ENCODE data around the gene GNA12.
A peak's percentile ranks its signal among the peaks of the same experiment; 100 is the strongest.
"Not testable (repeated sequence)": the region's sequence is repeated elsewhere in the genome, so short reads cannot be mapped to it uniquely, and the experiment has no call there.

GNA12 gene

DNA sequence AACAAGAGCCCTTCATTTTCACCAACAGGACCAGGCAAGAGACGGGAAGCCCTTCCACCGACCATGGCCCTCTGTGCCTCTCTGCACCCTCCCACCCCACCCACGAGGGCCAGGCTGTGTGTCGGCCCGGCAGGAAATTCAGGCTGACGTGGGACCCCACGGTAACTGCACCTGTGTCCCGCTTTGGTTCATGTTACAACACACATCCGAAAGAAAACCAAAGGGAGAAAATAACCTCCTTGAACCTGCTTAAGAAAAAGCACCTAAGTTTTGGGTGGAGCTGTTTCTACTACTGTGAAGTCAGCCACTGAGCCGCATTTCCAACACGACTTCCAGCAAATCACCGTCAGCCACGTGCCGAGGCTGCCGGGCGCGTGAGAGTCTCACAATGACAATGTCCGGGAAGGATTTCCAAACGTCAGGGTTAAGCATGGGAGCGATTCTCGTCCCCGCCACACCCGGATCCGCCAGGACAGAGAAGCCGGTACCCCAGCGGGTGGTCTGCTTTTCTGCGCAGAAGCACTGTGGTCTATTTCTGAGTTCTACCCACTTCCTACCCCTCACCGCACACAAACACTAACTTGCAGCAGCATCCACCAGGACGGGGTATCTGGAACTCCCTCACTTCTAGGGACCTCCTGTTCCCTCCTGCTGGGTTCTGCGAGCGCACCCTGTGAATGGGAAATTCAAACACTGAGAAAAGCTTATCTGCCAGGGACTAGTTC, 119.5 kb downstream of the GNA12 start:
- no peak for DNase-seq

DNA sequence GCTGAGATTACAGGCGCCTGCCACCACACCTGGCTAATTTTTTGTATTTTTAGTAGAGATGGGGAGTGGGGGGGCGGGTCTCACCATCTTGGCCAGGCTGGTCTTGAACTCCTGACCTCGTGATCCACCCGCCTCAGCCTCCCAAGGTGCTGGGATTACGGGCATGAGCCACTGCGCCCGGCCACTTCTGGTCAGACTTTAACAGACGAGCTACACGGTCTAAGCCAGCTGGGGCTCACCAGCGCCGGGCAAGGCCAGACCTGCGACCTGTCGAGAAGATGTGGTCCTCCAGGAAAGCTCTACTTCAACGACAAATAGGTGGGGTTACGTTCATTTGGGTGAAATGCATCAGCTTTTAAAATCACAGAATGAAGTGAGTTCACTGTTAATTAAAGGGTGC, 120.1 kb downstream of the GNA12 start:
- not testable (repeated sequence) for DNase-seq

GRCh38 chr7:2723138-2723850, 120.8 kb downstream of the GNA12 start:
- DNase-seq, result no peak

- DNase-seq, result no peak
Observed at GRCh38 chr7:2722591-2722990, 121.5 kb downstream of the GNA12 start.

- DNase-seq, result no peak
Observed at GRCh38 chr7:2721842-2722241, 122.3 kb downstream of the GNA12 start.

DNA sequence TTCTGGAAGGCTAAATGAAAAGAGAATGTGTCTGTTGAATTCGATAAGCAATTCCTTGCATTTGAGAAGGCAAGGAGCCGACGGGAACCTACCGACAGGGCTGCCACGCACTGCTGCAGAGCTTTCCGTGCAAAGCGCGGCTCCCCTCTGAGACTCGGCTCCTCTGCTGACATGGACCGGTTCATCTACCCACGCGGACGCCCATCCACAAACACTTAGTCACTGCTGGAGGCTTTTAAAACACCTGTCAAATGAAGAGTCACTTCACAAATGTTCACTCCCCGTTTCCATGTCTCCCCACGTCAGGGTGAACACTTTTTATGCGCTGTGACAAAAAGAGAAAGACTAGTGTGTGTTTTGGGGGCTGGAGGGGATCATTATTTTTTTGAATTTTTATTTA, 124.1 kb downstream of the GNA12 start:
- DNase-seq, result no peak

DNA sequence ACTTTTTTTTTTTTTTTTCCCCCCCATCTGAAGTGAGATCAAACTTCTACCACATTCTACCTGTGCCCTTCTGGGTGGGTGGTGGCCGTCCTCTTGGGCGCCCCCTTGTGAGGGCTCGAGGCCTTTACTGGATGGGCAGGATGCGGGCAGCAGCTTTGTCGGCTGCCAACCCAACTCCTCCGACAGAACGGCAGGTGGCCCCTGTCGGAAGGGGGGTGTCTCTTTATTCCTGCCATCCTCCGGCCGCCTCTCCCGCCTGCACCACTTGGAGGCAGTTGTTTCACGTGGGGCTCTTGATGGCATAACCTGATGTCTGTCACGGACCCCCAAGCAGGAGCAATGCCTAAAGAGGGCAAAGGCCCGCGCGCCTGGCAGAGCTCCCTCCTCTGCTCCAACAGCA, 125.1 kb downstream of the GNA12 start:
- DNase-seq, result no peak

DNA sequence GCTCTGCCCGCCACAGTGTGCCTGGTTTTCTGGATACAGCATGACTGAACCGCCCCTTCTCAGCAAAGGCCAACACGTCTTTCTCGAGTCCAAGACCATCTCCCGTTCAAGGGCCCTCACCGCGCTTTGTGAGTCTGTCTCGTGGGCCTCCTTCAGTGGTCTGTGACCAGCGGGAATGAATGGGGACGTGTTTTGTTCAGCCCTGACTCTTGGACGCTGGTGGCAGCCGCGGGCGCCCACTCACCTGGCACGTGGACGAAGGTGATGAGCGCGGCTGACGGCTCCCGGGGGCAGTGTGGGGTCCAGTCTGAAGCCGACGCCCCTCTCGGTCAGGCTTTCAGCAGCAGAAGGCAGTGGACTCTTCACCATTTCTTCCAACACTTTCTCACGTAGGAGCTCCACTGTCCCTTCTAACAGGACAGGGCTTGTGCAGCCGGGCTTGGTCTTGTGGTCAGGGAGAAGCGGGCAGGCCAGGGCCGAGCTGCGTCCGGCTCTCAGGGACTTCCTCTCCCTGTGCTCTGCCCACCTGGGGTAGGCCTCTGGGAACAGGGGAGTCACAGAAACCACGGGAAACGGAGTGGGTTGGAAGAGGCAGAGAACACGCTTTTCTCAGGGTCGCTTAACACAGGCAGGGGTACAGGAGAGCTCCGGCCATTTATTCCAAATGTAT, 125.7 kb downstream of the GNA12 start:
- no peak for DNase-seq

GRCh38 chr7:2717293-2718261, 126.5 kb downstream of the GNA12 start:
- DNase-seq, result no peak

DNA sequence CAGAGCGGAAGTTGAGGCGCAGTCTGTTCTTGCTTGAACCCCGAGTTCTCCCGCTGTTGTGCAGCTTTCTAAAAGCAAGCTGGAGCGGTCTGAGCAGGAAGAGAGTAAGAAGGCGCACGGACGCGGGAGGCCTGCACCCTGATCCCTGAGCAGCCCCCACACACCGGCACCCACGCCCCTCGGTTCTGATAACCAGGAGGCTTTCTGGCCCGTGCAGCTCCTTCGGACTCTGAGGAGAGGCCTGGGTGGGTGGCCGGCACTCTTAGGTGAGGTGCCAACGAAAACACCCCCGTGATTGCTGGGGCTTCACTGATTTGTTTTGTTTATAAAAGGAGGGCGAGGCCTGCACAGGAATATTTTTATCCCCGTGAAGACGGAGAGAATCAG, 127.2 kb downstream of the GNA12 start:
- no peak for DNase-seq

GRCh38 chr7:2716488-2716887, 127.6 kb downstream of the GNA12 start:
- no peak for DNase-seq

DNA sequence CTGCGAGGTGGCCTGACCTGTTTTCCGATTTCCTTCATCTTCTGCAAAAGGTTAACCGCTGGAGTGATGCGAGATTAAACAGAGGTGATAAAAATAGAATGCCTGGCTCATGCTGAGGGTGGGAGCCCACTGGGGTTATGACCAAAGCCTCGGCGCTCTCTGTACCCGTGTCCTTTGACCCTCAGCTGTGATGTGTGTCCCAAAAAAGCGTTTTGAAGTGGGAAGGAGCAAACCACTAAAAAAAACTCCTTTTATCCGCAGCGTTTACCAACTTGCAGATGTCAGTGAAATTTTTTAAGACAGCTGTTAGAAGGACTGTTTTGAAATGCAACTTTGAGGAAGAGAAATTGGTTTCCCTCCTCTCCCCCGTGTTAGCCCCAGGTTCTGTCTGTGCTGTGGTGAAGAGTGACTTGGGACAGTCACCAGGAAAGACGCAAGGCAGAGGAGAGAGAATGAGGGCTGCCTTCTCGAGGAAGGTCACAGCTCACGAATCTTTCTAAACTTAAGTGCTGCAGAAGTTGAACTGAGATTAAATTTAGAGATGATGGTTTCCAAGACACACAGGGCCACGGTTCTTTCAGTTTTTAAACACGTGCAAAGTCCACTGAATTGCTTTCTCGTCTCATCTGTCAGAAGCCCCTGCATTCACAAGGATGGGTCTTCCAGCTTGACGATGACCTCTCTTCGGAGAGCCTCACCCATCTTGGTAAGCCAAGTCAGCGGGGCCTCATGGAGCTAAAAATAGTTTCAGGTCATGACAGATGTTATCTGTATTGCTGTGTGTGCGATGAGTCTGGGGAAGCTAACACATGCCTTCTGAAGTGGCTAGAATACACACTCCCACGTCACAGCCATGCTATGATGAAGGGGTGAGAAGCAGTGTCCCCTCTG, 128.5 kb downstream of the GNA12 start:
- DNase-seq, result no peak

DNA sequence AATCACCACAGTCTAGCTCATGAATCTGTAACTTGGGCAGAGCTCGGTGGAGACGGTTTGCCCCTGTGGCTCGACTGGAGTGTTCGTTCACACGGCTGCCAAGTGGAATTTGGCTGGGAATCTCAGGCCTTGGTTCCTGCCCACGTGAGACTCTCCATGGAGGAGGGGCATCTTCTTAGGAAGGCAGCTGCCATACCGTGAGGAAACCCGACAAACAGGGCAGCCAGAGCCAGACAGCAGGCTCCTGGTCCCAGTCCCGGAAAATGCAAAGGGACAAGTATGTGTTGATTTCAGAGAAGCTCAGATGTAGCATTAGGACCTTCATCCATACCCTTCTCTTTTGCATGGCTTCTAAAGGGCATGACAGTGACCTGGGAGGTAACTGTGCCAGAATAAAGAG, 129.5 kb downstream of the GNA12 start:
- no peak for DNase-seq

DNA sequence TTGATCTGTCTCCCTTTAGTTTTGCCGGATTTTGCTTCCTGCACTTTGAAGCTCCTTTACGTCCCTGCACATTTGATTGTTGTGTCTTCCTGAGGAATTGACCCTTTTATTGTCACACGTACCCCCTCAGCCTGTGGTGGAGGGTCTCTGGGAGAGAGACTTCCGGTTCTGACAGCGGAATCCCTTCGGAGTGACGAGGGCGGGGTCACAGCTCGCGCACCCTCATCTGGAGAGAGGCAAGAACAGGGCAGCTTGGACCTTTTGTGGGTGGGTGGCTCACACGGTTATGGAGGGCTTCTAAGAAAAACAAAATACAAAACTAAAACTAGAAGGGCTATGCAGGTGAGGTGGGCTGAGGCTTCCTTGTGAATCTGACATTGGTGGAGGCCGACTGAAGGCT, 130.1 kb downstream of the GNA12 start:
- no peak for DNase-seq

GRCh38 chr7:2713370-2713769, 130.7 kb downstream of the GNA12 start:
- DNase-seq, result no peak

DNA sequence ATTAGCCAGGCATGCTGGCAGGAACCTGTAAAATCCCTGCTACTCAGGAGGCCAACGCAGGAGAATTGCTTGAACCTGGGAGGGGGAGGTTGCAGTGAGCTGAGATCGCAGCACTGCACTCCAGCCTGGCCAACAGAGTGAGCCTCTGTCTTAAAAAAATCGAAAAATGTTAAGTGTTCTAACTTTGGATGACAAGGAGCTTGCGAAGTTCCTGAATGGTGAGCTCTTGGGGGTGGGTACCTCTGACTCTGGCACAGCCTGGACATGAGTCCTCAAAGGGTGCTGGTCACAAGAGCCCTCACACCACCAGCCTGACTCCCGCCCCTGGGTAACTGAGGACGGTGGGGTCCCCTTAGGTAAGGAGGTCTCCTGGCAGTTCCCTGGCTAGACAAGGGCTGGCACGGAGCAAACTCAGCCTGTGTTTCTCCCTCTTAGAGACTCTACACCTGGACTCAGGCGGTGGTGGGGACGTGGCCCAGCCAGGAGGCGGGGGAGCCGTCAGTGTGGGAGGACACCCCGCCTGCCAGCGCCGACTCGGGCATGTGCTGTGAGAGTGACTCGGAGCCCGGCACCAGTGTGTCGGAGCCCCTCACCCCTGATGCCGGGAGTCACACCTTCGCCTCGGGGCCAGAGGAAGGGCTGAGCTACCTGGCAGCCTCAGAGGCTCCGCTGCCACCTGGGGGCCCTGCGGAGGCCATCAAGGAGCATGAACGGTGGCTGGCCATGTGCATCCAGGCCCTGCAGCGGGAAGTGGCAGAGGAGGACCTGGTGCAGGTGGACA, 132.0 kb downstream of the GNA12 start:
- no peak for DNase-seq

DNA sequence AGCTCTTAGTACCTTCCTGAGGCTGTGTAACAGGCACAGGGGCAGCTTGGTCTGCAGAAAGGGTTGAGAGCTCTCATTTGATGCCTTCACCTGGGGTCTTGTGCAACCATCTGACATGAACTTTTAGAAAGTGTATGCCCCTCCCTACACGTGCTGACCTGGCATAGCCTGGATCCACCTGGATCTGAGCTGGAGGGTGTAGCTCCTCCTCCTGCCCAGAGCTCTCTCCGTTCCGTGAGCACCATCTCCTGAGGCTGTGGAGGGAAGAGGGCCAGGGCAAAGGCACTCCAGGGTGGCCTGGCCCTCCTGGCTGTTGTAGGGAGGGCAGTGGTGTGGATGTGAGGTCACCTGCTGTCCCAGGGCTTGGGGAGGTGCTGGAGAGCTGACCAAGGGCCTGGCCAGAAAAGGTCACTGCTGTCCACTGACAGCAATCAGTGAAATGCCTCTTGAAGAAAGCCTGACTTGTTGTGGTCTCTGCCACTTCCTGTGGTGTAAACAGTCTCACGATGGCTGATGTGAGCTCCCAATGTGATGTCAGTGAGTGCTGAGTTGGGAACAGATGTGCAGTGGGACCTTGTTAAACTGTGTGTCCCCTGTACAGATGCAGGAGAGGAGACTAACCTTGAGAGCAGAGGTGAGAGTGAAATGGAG, 133.1 kb downstream of the GNA12 start:
- no peak for DNase-seq

DNA sequence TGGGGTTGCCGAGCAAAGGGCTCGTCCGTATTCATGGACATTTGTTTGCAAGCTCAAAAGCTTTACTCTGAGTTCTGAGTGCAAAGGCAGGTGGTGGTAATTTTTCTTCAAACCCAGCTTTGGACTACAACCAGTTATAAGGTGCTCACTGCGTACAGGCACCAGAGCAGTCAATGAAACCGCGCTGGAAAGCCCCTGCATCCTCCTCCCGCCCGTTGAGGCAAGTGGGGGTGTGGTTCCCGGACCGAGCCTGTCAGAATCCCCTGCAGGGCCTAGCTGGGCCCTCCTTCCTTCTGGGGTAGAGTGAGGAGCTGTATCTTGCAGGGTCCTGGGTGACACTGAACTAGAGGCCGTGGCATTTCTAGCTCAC, 133.8 kb downstream of the GNA12 start:
- no peak for DNase-seq

DNA sequence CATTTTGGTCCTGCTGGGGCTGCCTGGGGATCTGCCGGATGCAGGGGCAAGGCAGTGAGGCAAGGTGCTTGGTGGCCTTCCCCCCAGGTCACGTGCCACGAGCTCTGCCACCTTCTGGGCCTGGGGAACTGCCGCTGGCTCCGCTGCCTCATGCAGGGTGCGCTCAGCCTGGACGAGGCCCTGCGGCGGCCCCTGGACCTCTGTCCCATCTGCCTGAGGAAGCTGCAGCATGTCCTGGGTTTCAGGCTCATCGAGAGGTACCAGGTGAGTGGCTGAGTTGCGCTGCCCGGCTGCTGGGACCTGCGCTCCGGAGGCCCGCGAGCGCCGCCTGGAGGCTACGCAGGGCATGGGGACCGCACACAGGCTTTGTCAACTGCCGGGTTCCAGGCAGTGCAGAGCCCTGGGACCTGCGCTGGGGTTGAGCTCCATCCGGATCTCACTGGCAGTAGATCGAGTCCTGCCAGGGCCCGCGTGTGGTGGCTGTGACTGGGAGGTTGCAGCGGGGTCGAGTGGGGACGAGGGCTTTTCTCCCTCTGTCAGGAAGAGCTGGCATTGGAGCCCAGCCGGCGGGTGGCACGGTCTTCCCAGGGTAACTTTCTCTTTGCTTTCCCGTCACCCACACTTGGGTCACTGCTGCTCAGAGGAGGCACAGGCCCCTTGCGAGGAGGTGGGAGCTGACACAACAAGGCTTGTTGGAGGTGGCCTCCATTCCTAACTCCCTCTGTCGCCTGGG, 134.4 kb downstream of the GNA12 start:
- DNase-seq, result peak; percentile 37

All from EL (cell line).